Measurements from ENCODE around the gene TNFRSF1A.

Gene TNFRSF1A

DNA sequence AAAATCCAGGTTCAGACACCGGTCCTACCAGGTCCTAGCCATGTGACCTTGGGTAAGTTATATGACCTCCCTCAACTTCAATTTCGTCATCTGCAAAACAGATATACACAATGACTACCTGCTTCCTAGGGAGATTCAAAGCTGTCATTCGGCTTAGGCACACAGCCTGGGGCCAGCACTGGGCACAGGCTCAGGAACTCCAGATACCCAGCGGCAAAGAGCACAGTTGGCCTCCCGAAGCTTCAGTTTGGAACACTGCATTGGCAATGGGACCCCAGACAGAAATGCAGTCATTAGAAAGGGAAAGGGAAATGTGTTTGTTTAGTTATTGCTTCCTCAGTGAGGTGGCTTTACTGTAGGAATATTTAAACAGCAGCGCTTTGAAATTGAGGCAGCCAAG, 20.0 kb downstream of the TNFRSF1A start:
- Histone ChIP-seq H3K27me3 (peaks cover 35% of the 10 kb centered on the region), H3K27ac (no peak overlapping the region), H3K4me1 (ENCODE audit: control insufficient read depth in 1 of 2, insufficient read depth in 1 of 2, low read depth in 1 of 2, low read length in 1 of 2) (peaks cover 30 to 37% of the 10 kb centered on the region in 2 experiments), H3K4me3 (ENCODE audit: low read depth in 1 of 2, low read length in 1 of 2) (no peak overlapping the region), H3K9me3 (no peaks in the 10 kb centered on the region), H3K36me3 (peaks cover 26% of the 10 kb centered on the region)
- TF ChIP-seq, protein P1, sequence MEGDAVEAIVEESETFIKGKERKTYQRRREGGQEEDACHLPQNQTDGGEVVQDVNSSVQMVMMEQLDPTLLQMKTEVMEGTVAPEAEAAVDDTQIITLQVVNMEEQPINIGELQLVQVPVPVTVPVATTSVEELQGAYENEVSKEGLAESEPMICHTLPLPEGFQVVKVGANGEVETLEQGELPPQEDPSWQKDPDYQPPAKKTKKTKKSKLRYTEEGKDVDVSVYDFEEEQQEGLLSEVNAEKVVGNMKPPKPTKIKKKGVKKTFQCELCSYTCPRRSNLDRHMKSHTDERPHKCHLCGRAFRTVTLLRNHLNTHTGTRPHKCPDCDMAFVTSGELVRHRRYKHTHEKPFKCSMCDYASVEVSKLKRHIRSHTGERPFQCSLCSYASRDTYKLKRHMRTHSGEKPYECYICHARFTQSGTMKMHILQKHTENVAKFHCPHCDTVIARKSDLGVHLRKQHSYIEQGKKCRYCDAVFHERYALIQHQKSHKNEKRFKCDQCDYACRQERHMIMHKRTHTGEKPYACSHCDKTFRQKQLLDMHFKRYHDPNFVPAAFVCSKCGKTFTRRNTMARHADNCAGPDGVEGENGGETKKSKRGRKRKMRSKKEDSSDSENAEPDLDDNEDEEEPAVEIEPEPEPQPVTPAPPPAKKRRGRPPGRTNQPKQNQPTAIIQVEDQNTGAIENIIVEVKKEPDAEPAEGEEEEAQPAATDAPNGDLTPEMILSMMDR (IDR thresholded peaks at IDR 0.05): no peak

DNA sequence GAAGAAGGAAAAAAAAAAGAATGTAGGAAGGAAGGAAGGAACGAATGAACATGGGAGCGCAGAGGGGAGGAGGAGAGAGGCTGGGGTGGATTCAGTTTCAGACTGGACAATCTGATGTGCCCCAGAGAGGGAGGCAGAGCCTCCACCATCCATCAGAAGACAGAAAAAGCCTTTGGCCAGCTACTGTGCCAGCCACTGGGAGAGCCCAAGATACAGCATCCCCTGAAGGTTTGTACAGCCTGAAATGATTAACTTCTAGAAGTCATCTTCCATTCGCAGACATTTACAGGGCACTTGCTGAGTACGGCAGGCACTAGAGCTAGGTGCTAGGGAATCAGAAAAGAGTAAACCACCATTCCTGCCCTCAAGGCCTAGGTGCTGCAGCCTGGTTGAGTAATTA, 22.4 kb downstream of the TNFRSF1A start:
- Histone ChIP-seq H3K9me3 (no peaks in the 10 kb centered on the region), H3K4me3 (ENCODE audit: low read depth in 1 of 2, low read length in 1 of 2) (no peak overlapping the region), H3K4me1 (ENCODE audit: control insufficient read depth in 1 of 2, insufficient read depth in 1 of 2, low read depth in 1 of 2, low read length in 1 of 2) (peaks cover 17 to 25% of the 10 kb centered on the region in 2 experiments), H3K27me3 (peaks cover 35% of the 10 kb centered on the region), H3K27ac (no peak overlapping the region), H3K36me3 (peaks cover 3% of the 10 kb centered on the region)
- TF ChIP-seq, protein P1 (IDR thresholded peaks at IDR 0.05): no peak

DNA sequence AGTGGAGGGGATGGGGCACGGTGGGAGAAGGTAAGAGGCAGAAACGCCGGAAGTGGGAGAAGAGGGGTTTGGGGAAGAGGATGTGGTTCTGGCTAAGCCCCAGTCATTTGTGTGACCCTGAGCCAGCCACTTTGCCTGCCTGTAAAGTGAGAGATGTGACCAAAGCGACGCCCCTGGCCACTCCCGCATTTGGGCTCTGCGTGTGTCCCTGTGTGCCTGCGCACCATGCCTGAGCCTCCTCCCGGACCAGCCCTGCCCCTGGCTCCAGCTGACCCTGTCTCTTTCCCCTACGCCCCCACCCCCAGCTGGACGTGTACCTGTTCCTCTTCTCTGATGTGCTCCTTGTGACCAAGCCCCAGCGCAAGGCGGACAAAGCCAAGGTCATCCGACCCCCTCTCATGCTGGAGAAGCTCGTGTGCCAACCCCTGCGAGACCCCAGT, 23.4 kb downstream of the TNFRSF1A start:
- Histone ChIP-seq H3K4me3 (ENCODE audit: low read depth in 1 of 2, low read length in 1 of 2) (no peak overlapping the region), H3K27me3 (peaks cover 35% of the 10 kb centered on the region), H3K4me1 (ENCODE audit: control insufficient read depth in 1 of 2, insufficient read depth in 1 of 2, low read depth in 1 of 2, low read length in 1 of 2) (peaks cover 10 to 15% of the 10 kb centered on the region in 2 experiments), H3K9me3 (no peaks in the 10 kb centered on the region), H3K27ac (no peak overlapping the region), H3K36me3 (no peaks in the 10 kb centered on the region)
- TF ChIP-seq, protein P1 (IDR thresholded peaks at IDR 0.05): no peak

DNA sequence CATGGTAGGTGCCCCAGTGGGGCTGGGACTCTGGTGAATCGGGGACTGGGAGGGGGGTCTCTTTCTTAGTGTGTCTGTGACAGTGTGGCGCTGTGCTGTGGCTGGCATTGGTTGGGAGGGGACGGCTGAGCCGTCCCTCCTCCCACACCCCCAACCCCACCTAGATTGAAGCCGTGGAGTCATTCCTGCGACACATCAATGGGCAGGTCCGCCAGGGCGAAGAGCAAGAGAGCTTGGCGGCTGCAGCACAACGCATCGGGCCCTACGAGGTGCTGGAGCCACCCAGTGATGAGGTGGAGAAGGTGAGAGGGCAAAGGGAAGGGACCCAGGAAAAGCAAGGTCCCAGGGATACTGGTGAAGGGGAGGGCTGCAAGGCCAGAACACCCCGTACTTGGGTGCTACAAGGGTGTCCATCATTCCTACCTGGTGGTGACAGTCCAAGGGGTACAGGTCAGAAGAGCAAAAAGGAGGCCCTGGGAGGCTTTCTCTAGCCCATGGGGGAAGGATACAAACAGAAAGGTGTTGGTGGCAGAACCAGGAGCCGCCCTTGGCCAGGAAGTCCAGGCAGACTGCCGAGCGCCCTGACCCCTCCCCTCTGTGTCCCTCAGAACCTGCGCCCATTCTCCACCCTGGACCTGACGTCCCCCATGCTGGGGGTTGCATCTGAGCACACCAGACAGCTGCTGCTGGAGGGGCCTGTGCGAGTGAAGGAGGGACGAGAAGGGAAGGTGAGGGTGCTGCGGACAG, 24.0 kb downstream of the TNFRSF1A start:
- Histone ChIP-seq H3K4me3 (ENCODE audit: low read depth in 1 of 2, low read length in 1 of 2) (no peak overlapping the region), H3K27ac (no peak overlapping the region), H3K9me3 (no peaks in the 10 kb centered on the region), H3K36me3 (no peaks in the 10 kb centered on the region), H3K4me1 (ENCODE audit: control insufficient read depth in 1 of 2, insufficient read depth in 1 of 2, low read depth in 1 of 2, low read length in 1 of 2) (peaks cover 4 to 9% of the 10 kb centered on the region in 2 experiments), H3K27me3 (peaks cover 35% of the 10 kb centered on the region)
- TF ChIP-seq, protein P1 (IDR thresholded peaks at IDR 0.05): no peak

DNA sequence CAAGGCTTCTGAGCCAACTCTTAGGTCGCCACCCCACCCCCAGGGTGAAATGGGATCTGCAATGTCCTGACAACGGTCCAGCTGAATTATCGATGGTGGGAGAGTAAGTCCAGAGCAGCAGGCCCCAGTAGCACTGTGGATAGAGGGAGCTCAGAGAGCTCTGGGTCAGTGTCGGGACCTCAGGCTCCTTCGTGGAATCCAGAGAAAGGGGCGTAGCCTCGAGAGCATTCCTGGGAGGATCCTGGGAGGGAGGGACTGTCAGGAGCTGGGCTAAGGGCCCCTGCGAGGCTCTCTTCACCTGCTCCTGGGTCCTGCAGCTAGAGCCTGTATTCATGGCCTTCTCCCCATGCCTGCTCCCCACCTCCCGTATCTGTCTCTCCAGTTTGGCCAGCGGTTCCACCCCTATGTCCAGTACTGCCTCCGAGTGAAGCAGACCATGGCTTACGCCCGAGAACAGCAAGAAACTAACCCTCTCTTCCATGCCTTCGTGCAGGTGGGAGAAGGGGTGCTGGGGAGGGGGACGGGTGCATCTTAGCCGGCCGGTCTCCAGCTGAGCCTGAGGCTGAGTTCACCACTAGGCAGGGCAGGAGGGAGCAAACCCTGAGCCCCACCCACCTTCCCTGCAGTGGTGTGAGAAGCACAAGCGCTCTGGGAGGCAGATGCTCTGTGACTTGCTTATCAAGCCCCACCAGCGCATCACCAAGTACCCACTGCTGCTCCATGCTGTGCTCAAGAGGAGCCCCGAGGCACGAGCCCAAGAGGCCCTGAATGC, 24.8 kb downstream of the TNFRSF1A start:
- Histone ChIP-seq H3K4me3 (ENCODE audit: low read depth in 1 of 2, low read length in 1 of 2) (no peak overlapping the region), H3K9me3 (no peaks in the 10 kb centered on the region), H3K27me3 (peaks cover 42% of the 10 kb centered on the region), H3K4me1 (ENCODE audit: control insufficient read depth in 1 of 2, insufficient read depth in 1 of 2, low read depth in 1 of 2, low read length in 1 of 2) (peaks cover 0 to 3% of the 10 kb centered on the region in 2 experiments), H3K27ac (no peak overlapping the region), H3K36me3 (no peaks in the 10 kb centered on the region)
- TF ChIP-seq, protein P1 (IDR thresholded peaks at IDR 0.05): no peak
